Keratinocyte (primary cell): ENCODE data around the gene PDF. TPM values are rescaled to one million over a fixed set of nuclear protein-coding genes. Genes with fewer than 3 reads are reported as not detected.

ENCODE experiments used
- DNase-seq: peaks from one replicate; pipeline ENCODE4 v3.0.0-alpha.2; 2011; ENCODE audit warnings: low read depth, missing footprints, low spot score
- FAIRE-seq: peaks from 2 replicates; lab custom pipeline; 2011; peaks lifted over from hg19 to GRCh38; lab: Jason Lieb, UNC
- H2AFZ ChIP-seq: 2 replicates; pipeline ENCODE4 v1.6.0; 2012; ENCODE audit warnings: low read length, control low read depth, inconsistent platforms; ENCODE audit not compliant: control insufficient read depth
- H3K27ac ChIP-seq: 2 replicates; pipeline ENCODE4 v1.5.1; 2011; ENCODE audit warnings: low read length; ENCODE audit not compliant: control insufficient read depth, insufficient read depth
- H3K27me3 ChIP-seq: 3 replicates; pipeline ENCODE4 v1.6.0; 2011; ENCODE audit warnings: low read length; ENCODE audit not compliant: control insufficient read depth, insufficient read depth; ENCODE audit errors: extremely low read depth
- H3K36me3 ChIP-seq, 2 experiments: 2 replicates in 1 of 2; 3 replicates in 1 of 2; pipeline ENCODE4 v1.5.1; 2011; ENCODE audit warnings: low read length in 2 of 2, mild to moderate bottlenecking in 1 of 2; ENCODE audit not compliant: control insufficient read depth in 2 of 2, insufficient read depth in 2 of 2; ENCODE audit errors: extremely low read depth in 1 of 2
- H3K4me1 ChIP-seq: 3 replicates; pipeline ENCODE4 v1.5.1; 2011; ENCODE audit warnings: low read length; ENCODE audit not compliant: control insufficient read depth, insufficient read depth; ENCODE audit errors: extremely low read depth
- H3K4me2 ChIP-seq: 3 replicates; pipeline ENCODE4 v1.6.0; 2011; ENCODE audit warnings: low read depth, low read length; ENCODE audit not compliant: control insufficient read depth, insufficient read depth; ENCODE audit errors: extremely low read depth
- H3K4me3 ChIP-seq, 3 experiments: fragments of 200-600 bp in 1 of 3; sonication (generic) in 1 of 3; 2 replicates in 2 of 3; 3 replicates in 1 of 3; pipeline ENCODE4 v1.5.1; 2011 to 2016; ENCODE audit warnings: low read length in 3 of 3, mild to moderate bottlenecking in 3 of 3, control low read depth in 2 of 3, inconsistent platforms in 1 of 3, low read depth in 1 of 3, mixed read lengths in 1 of 3, mixed run types in 1 of 3, moderate library complexity in 1 of 3; ENCODE audit not compliant: control insufficient read depth in 2 of 3, insufficient read depth in 2 of 3; ENCODE audit errors: extremely low read depth in 1 of 3
- H3K79me2 ChIP-seq: 2 replicates; pipeline ENCODE4 v1.6.0; 2012; ENCODE audit warnings: low read length; ENCODE audit not compliant: control insufficient read depth, insufficient read depth
- H3K9ac ChIP-seq: 3 replicates; pipeline ENCODE4 v1.6.0; 2011; ENCODE audit warnings: low read length; ENCODE audit not compliant: control insufficient read depth, insufficient read depth; ENCODE audit errors: extremely low read depth
- H3K9me1 ChIP-seq: 3 replicates; pipeline ENCODE4 v1.6.0; 2011; ENCODE audit warnings: low read length; ENCODE audit not compliant: control insufficient read depth, insufficient read depth; ENCODE audit errors: extremely low read depth
- H3K9me3 ChIP-seq: 2 replicates; pipeline ENCODE4 v1.5.1; 2012; ENCODE audit warnings: low read depth, low read length; ENCODE audit not compliant: control insufficient read depth
- H4K20me1 ChIP-seq: 3 replicates; pipeline ENCODE4 v1.6.0; 2011; ENCODE audit warnings: low read length; ENCODE audit not compliant: control insufficient read depth, insufficient read depth; ENCODE audit errors: extremely low read depth
- CTCF ChIP-seq, 3 experiments: IDR thresholded peaks in 1 of 3; conservative IDR thresholded peaks in 1 of 3; optimal IDR thresholded peaks in 1 of 3; 2 replicates in 2 of 3; 3 replicates in 1 of 3; pipeline versions ENCODE3 to v1.5.1; 2011; ENCODE audit warnings: low read length in 3 of 3, mild to moderate bottlenecking in 3 of 3, moderate library complexity in 2 of 3, control low read depth in 1 of 3, inconsistent platforms in 1 of 3; ENCODE audit not compliant: insufficient read depth in 2 of 3; ENCODE audit errors: extremely low read depth in 1 of 3
- EZH2 ChIP-seq: IDR thresholded peaks from one replicate; pipeline ENCODE4 v1.6.1; 2012; ENCODE audit warnings: inconsistent platforms, mild to moderate bottlenecking, low read length, moderate library complexity
- dilution Hi-C: fragments of 300-500 bp; cut with MboI; formaldehyde crosslinking; loops from one replicate; pipeline ENCODE4 v1.7.0; 2020; ENCODE audit warnings: low sequenced_read_pairs; ENCODE audit not compliant: extremely low pct_ligation_motif_present
- polyA plus RNA-seq, 5 experiments: library from polyadenylated mRNA; depleted of rRNA in 3 of 5; stranded (reverse) in 3 of 5; stranded (forward) in 1 of 5; unstranded in 1 of 5; fragments of >200 nt; gene quantifications; 1 replicate in 1 of 5; 2 replicates in 3 of 5; 3 replicates in 1 of 5; pipeline versions ENCODE4 v1.2.1 to v1.2.3, GENCODE V29; 2011 to 2012; ENCODE audit warnings: missing spikeins in 2 of 5, low read depth in 1 of 5, low replicate concordance in 1 of 5

PDF gene
- polyA plus RNA-seq, 1 donor (not counting 4 experiments of a cell fraction or from before 2014, with no cell fraction given) = 3.0 TPM

- no peak overlapping the region for H3K27ac ChIP-seq
- H2AFZ ChIP-seq = no peak overlapping the region
- TF ChIP-seq EZH2 = no peak
- TF ChIP-seq CTCF (optimal IDR thresholded peaks at IDR 0.05 in 1 of 3, IDR thresholded peaks at IDR 0.05 in 1 of 3, conservative IDR thresholded peaks at IDR 0.05 in 1 of 3; ENCODE audit: extremely low read depth in 1 of 3, insufficient read depth in 2 of 3, low read length in 3 of 3) = no peak
- no peaks in the 10 kb centered on the region for H3K4me1 ChIP-seq
- no peaks in the 10 kb centered on the region for H3K27me3 ChIP-seq
- H3K4me2 ChIP-seq = no peak overlapping the region
- peaks cover 9% of the 10 kb centered on the region for H3K79me2 ChIP-seq
- no peaks in the 10 kb centered on the region for H3K9me3 ChIP-seq
- no peak overlapping the region for H3K9ac ChIP-seq
- dilution Hi-C loops = no loop called here
- no peaks in the 10 kb centered on the region for H4K20me1 ChIP-seq
- H3K4me3 ChIP-seq = no peak overlapping the region
- no peak for DNase-seq
- no peaks in the 10 kb centered on the region for H3K9me1 ChIP-seq
- peaks cover 13 to 14% of the 10 kb centered on the region in 2 experiments for H3K36me3 ChIP-seq
- FAIRE-seq = no peak
Observed at GRCh38 chr16:69378036-69378435, 47.6 kb upstream of the PDF start.

GRCh38 chr16:69376393-69377059, 46.1 kb upstream of the PDF start:
- H3K9me1 ChIP-seq = no peaks in the 10 kb centered on the region
- dilution Hi-C loops = no loop called here

More at GRCh38 chr16:69376393-69377059, 46.1 kb upstream of the PDF start:
- Histone ChIP-seq H3K4me3 (no peak overlapping the region), H3K9ac (no peak overlapping the region), H2AFZ (no peak overlapping the region), H3K4me2 (no peak overlapping the region), H3K36me3 (peaks cover 6 to 13% of the 10 kb centered on the region in 2 experiments), H3K9me3 (no peaks in the 10 kb centered on the region), H3K79me2 (no peaks in the 10 kb centered on the region), H3K4me1 (no peaks in the 10 kb centered on the region), H3K27me3 (no peaks in the 10 kb centered on the region), H4K20me1 (no peaks in the 10 kb centered on the region), H3K27ac (no peak overlapping the region)
- DNase-seq = no peak
- no peak for FAIRE-seq
- TF ChIP-seq CTCF (optimal IDR thresholded peaks at IDR 0.05 in 1 of 3, IDR thresholded peaks at IDR 0.05 in 1 of 3, conservative IDR thresholded peaks at IDR 0.05 in 1 of 3; ENCODE audit: extremely low read depth in 1 of 3, insufficient read depth in 2 of 3, low read length in 3 of 3) (no peak), EZH2 (no peak)
